Activated naive CD4-positive, alpha-beta T cell treated with anti-CD3 and anti-CD28 coated beads, Interleukin-2, amount 10 ng/mL, durations not matched to agents 7 days and 5 days (primary cell): Measurements from ENCODE around the gene TAAR9.

Source experiments
- CTCF ChIA-PET: fragments of 350-600 bp; sonication (Branson Sonifier 250); formaldehyde crosslinking; loops from one replicate; lab custom pipeline; 2021; ENCODE audit warnings: antibody characterized with exemption; lab: Charles Lee
- DNase-seq: peaks from one replicate; pipeline ENCODE4 v3.0.0-alpha.2; 2020
- H3K27ac Mint-ChIP-seq: one replicate; pipeline ENCODE4 v1.8.0; 2021; ENCODE audit warnings: mild to moderate bottlenecking, moderate library complexity, mixed read lengths
- H3K27me3 Mint-ChIP-seq: one replicate; pipeline ENCODE4 v1.8.0; 2021; ENCODE audit warnings: mild to moderate bottlenecking, mixed read lengths
- H3K36me3 Mint-ChIP-seq: one replicate; pipeline ENCODE4 v1.8.0; 2021; ENCODE audit warnings: mixed read lengths
- H3K4me1 Mint-ChIP-seq: one replicate; pipeline ENCODE4 v1.8.0; 2021; ENCODE audit warnings: mixed read lengths
- H3K4me3 Mint-ChIP-seq: one replicate; pipeline ENCODE4 v1.8.0; 2021; ENCODE audit warnings: mild to moderate bottlenecking, moderate library complexity, mixed read lengths
- H3K9me3 Mint-ChIP-seq: one replicate; pipeline ENCODE4 v1.8.0; 2021; ENCODE audit warnings: mixed read lengths

The TAAR9 gene, protein sequence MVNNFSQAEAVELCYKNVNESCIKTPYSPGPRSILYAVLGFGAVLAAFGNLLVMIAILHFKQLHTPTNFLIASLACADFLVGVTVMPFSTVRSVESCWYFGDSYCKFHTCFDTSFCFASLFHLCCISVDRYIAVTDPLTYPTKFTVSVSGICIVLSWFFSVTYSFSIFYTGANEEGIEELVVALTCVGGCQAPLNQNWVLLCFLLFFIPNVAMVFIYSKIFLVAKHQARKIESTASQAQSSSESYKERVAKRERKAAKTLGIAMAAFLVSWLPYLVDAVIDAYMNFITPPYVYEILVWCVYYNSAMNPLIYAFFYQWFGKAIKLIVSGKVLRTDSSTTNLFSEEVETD

DNA sequence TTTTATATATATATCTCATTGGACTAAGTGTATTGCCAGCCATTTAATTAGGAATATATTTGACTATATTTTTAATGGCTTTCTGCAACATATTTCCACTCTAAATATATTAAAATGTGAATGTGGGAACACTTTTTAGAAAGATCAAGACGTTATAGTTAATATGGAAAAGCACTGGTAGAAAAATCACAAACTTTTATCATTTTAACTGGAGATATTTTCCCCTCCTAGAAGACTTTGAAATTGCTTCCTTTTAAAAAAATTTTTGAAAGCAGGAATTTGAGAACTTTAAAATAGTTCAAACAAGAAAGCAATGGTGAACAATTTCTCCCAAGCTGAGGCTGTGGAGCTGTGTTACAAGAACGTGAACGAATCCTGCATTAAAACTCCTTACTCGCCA lies at the start of gene TAAR9:
TAAR9 (plus strand) TSS at position 301 of the 400 bp plus-strand sequence; CDS start at position 314, 13 bp downstream.
- no peaks in the 10 kb centered on the region for H3K36me3 Mint-ChIP-seq
- CTCF ChIA-PET, result interaction anchor here (0.8 kb wide), 1 partner anchor 42 kb away, joined by 3 read pairs; no protein-coding TSS in a partner anchor
- H3K27ac Mint-ChIP-seq, result no peak within 1 kb of the TSS

DNA sequence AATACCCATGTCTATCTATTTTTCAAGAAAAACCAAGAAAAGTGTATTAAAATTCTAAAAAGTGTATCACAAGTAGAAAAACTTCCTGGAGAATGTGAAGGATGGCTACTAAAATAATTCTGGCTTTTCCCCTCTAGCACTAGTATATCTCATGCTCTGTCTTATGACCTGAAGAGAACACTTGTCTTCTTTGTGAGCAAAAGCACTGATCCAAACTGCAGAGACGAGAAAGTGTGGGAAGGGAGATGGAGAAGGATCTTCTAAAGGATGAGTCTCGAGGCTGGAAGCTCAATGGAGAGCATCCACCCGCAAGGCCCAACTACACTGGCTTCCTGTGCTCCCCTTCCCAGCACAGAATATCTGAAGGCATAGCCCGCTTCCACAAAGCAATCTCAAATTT lies 48.7 kb upstream of the TAAR9 start:
- peaks cover 11% of the 10 kb centered on the region for H3K4me1 Mint-ChIP-seq
- H3K9me3 Mint-ChIP-seq, result peaks cover 1% of the 10 kb centered on the region
- CTCF ChIA-PET, result interaction anchor here (1.2 to 8.3 kb wide), 2 partner anchors 209 to 210 kb away, joined by 5 to 117 read pairs; no protein-coding TSS in a partner anchor
- H3K27me3 Mint-ChIP-seq, result no peaks in the 10 kb centered on the region
- no peak for DNase-seq
- H3K36me3 Mint-ChIP-seq, result peaks cover 10% of the 10 kb centered on the region
- no peak overlapping the region for H3K4me3 Mint-ChIP-seq
- no peak overlapping the region for H3K27ac Mint-ChIP-seq

More for the DNA sequence above, at the start of gene TAAR9:
- DNase-seq, result no peak
- Mint-ChIP-seq H3K9me3 (no peaks in the 10 kb centered on the region), H3K4me1 (no peaks in the 10 kb centered on the region), H3K27me3 (peaks cover 5% of the 10 kb centered on the region), H3K4me3 (no peak within 1 kb of the TSS)

DNA sequence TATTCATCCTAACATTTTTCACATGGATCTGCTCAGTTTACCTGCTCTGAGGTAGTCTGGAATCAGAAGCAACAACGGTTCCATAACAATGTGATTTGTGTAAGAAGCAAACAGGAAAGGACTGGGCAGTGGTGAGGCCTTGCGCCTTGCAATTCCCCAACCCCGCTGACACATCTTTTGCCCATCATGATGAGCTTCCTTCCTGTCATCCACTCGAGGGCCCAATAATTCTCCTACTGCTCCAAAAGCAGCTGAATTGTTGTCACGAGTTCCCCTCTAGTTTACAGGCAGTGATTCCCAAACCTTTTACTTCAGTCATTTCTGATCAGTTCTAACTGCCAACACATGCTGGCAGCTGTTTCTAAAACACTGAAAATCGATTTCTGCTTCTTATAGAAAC lies 48.1 kb upstream of the TAAR9 start:
- peaks cover 17% of the 10 kb centered on the region for H3K4me1 Mint-ChIP-seq
- H3K36me3 Mint-ChIP-seq, result peaks cover 16% of the 10 kb centered on the region
- H3K9me3 Mint-ChIP-seq, result peaks cover 1% of the 10 kb centered on the region
- CTCF ChIA-PET, result interaction anchor here (1.2 kb wide), 1 partner anchor 210 kb away, joined by 5 read pairs; no protein-coding TSS in a partner anchor
- H3K4me3 Mint-ChIP-seq, result no peak overlapping the region
- H3K27me3 Mint-ChIP-seq, result no peaks in the 10 kb centered on the region
- no peak for DNase-seq
- no peak overlapping the region for H3K27ac Mint-ChIP-seq

DNA sequence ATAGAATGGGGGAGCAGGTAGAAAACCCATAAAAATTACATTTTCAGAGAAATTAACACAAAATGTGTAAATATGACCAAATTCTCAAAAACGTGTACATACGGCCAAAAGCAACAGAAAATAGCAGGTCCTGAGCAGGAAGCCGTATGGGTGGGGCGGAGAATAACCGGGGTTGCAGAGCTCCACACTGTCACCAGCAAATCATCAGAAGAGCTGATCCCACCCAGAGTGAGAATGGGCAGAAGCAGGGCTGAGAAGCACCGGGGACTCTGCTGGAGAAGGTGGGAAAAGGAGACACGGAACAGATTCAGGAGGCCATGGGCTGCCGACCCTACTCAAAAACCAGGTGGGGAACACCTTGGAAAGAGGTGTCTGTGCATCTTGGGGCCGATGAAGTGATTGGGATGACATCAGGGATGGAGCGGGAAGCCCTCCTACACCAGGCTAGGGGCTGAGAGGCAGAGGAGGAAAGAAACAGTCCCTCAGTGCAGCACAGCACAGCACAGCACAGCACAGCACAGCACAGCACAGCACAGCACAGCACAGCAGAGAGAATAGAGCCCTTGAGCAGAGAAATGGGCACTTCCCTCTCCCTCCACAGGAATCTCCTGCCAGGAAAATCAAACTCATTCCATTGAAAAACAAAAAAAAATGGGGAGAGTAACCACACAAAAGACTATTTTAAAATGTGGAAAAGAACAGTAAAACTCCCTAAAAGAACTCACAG lies 47.4 kb upstream of the TAAR9 start:
- CTCF ChIA-PET, result interaction anchor here (1.2 kb wide), 1 partner anchor 211 kb away, joined by 5 read pairs; no protein-coding TSS in a partner anchor
- H3K36me3 Mint-ChIP-seq, result peaks cover 19% of the 10 kb centered on the region
- H3K27ac Mint-ChIP-seq, result no peak overlapping the region
- H3K4me1 Mint-ChIP-seq, result peaks cover 23% of the 10 kb centered on the region
- no peaks in the 10 kb centered on the region for H3K27me3 Mint-ChIP-seq
- DNase-seq, result no peak
- H3K9me3 Mint-ChIP-seq, result peaks cover 1% of the 10 kb centered on the region
- H3K4me3 Mint-ChIP-seq, result no peak overlapping the region

DNA sequence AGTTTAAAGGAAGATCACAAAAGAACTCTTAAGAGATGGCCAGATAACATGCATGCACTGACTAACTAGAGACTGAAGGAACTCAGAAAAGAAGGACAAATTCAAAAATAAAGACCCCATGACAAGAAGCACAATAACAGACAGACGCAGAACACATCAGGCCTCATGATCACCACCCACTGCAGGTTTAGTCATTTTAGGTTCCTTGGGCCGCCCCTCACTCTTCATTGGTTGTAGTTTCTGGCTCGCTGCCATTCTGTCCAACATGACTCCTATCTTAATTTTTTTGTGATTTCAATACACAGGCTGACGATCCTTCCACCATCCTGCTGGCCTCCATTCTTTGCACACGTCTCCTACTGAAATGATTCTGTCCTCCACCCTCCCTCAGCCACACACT lies 46.8 kb upstream of the TAAR9 start:
- H3K36me3 Mint-ChIP-seq, result peaks cover 19% of the 10 kb centered on the region
- H3K9me3 Mint-ChIP-seq, result peaks cover 1% of the 10 kb centered on the region
- no peak overlapping the region for H3K4me3 Mint-ChIP-seq
- no peaks in the 10 kb centered on the region for H3K27me3 Mint-ChIP-seq
- H3K27ac Mint-ChIP-seq, result no peak overlapping the region
- DNase-seq, result no peak
- CTCF ChIA-PET, result no interaction called here
- H3K4me1 Mint-ChIP-seq, result peaks cover 28% of the 10 kb centered on the region

DNA sequence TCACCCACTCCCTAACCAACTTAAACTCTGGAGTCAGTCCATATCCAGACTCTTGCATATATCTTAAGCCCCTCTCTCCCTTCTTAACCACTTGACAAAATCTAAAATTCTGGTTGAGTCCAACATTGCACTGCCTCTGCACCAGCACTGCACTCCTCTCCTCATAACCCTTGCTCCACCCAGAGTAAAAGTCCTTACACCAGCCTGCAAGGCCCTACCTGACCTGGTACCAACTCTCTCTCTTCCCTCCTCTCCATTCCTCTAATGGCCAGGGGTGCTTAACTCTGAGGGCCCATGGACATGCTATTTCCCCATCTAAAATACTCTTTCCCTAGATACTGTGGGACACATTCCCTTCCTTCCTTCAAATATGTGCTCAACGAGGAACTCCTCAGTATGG lies 46.2 kb upstream of the TAAR9 start:
- DNase-seq, result no peak
- Mint-ChIP-seq H3K27me3 (no peaks in the 10 kb centered on the region), H3K4me3 (no peak overlapping the region), H3K9me3 (peaks cover 1% of the 10 kb centered on the region), H3K4me1 (peaks cover 31% of the 10 kb centered on the region), H3K36me3 (peaks cover 21% of the 10 kb centered on the region), H3K27ac (no peak overlapping the region)
- CTCF ChIA-PET, result no interaction called here

DNA sequence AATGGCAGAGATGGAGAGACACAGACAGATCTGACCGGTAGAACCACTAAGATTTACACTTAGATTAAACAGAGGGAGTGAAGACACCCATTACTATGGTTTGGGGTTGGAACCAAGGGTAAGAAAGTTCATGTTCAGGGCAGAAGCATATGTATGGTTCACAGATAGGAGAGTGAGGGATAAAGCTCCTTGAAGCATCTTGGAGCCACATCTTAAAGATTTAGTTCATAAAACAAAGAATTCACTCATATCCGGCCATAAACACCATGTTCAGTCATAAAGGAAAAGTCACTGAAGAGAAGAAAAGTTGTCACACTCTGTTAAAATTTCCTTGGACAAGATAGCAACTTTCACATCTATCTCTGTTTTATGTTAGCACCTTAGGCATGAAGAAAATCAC lies 43.1 kb upstream of the TAAR9 start:
- CTCF ChIA-PET, result interaction anchor here (1.2 to 3.0 kb wide), 3 partner anchors 11 to 215 kb away, joined by 3 to 12 read pairs (median 11); no protein-coding TSS in a partner anchor
- Mint-ChIP-seq H3K36me3 (peaks cover 40% of the 10 kb centered on the region), H3K9me3 (peaks cover 1% of the 10 kb centered on the region), H3K27ac (no peak overlapping the region), H3K4me1 (peaks cover 26% of the 10 kb centered on the region), H3K27me3 (no peaks in the 10 kb centered on the region), H3K4me3 (no peak overlapping the region)
- no peak for DNase-seq

DNA sequence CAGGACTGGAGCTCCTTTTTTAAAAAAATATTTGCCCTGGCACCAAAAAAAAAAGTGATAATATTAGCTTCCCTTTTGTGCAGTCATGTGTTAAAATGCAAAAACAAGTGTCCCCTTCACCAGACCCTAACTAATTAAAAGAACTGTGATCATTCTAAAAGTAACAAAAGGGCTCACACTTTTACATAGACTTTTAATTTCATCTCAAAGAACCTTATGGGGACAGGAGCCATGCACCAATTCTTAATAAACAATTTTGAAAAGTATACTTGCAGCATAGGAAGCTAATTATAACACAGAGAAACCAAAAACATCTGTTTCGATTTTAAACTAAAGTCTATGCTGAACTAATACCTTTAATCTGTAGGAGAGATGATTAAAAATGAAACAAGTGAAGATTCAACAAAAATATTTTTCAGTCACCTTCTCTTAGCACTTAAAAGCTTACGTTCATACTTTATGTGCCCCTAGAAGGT lies 42.4 kb upstream of the TAAR9 start:
- Mint-ChIP-seq H3K36me3 (peaks cover 45% of the 10 kb centered on the region), H3K4me3 (no peak overlapping the region), H3K27ac (peak overlapping the region; percentile 4), H3K27me3 (no peaks in the 10 kb centered on the region), H3K9me3 (peaks cover 1% of the 10 kb centered on the region), H3K4me1 (peaks cover 26% of the 10 kb centered on the region)
- CTCF ChIA-PET, result interaction anchor here (1.2 to 3.0 kb wide), 4 partner anchors 11 to 216 kb away, joined by 3 to 12 read pairs (median 7); no protein-coding TSS in a partner anchor
- no peak for DNase-seq

DNA sequence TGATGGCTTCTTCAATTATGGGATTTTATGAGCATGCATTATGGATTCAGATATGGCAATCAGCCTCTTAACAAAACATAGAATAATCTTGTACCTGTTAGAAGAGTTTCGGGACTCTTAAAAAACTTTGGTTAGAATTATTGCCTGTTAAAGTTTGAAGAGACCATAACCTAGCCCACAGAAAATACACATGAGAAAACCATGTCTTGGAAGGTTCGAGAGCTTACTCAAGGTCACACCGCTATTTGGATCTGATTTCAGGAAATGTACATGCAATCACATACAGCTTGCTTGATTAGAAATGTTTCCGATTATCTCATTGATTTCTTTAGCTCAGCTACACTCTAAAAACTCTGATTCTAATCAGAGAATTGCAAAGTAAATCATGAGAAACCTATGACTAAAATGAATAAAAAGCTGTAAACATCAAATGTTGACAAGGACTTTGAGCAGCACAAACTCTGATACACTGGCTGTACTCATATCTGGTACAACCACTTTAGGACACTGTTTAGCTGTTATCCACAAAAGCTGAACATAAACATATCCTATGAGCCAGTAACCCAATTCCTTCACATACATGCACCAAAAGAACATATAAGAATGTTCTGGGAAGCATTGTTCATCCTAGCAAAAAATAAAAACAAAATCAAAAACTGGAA lies 41.4 kb upstream of the TAAR9 start:
- H3K27me3 Mint-ChIP-seq, result no peaks in the 10 kb centered on the region
- no peak for DNase-seq
- H3K36me3 Mint-ChIP-seq, result peaks cover 50% of the 10 kb centered on the region
- peaks cover 1% of the 10 kb centered on the region for H3K9me3 Mint-ChIP-seq
- H3K4me3 Mint-ChIP-seq, result no peak overlapping the region
- CTCF ChIA-PET, result interaction anchor here (0.5 to 3.0 kb wide), 8 partner anchors 12 to 1435 kb away, joined by 3 to 12 read pairs (median 3); partner anchors contain the start of gene STX7
- H3K27ac Mint-ChIP-seq, result no peak overlapping the region
- peaks cover 26% of the 10 kb centered on the region for H3K4me1 Mint-ChIP-seq

DNA sequence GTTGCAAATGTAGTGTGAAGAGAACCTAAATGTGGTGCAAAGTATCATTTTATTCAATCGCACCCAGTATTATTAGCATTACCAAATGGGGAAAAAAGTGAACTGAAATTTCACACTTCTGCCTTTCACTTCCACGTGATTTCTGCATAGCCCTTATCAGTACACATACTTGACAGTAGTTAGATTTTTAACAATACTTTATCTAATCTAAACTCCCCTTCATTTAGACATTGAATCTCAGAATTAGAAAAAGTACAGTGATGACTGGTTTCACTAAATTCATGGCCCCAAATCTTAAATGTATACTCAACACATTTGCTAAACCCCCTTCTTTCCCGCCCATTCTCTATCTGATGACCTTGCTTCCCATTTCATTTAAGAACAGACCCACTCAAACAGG lies 39.4 kb upstream of the TAAR9 start:
- H3K9me3 Mint-ChIP-seq, result peaks cover 1% of the 10 kb centered on the region

DNA sequence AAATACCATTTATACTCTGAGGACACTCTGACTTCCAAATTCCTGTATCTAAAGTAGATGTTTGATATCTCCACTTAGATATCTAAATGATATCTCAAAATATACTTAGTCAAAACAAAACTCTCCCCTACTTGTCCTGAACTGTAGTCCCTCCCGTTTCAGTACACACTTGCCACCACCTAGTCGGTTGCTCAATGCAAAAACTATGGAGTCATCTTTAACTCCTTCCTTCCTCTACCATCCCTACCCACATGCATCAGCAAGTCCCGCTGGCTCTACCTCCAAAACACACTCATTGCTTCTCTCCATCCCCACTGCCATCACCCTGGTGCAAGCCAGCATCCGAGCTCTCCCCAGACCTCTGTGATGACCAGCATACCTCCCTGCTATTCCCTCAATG lies 38.3 kb upstream of the TAAR9 start:
- no peaks in the 10 kb centered on the region for H3K27me3 Mint-ChIP-seq
- no peak overlapping the region for H3K4me3 Mint-ChIP-seq
- peaks cover 18% of the 10 kb centered on the region for H3K4me1 Mint-ChIP-seq
- no peaks in the 10 kb centered on the region for H3K9me3 Mint-ChIP-seq
- H3K27ac Mint-ChIP-seq, result no peak overlapping the region
- no peak for DNase-seq
- CTCF ChIA-PET, result interaction anchor here (1.0 to 1.2 kb wide), 2 partner anchors 13 to 220 kb away, joined by 3 to 4 read pairs; partner anchors contain the start of gene STX7
- peaks cover 39% of the 10 kb centered on the region for H3K36me3 Mint-ChIP-seq

More for the DNA sequence above, 39.4 kb upstream of the TAAR9 start:
- CTCF ChIA-PET, result no interaction called here
- Mint-ChIP-seq H3K27ac (no peak overlapping the region), H3K36me3 (peaks cover 46% of the 10 kb centered on the region), H3K4me1 (peaks cover 24% of the 10 kb centered on the region), H3K27me3 (no peaks in the 10 kb centered on the region), H3K4me3 (no peak overlapping the region)
- no peak for DNase-seq

DNA sequence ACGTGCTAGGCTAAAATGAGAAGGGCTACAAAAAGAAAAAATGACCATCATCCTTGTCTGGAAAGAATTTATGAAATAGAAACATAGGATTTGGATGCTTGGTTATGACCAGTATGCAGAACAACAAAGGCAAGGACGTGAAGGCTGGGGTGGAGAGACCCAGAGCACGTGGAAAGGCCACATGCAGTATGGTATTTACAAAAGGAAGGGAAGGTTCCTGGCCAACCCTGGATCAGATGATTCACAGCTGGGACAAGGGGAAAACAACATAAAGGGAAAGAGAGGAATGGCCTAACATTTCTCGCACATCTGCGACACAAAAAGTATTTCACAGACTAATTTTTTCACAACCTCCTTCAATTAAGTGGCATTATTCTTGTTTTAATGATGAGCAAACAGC lies 33.3 kb upstream of the TAAR9 start:
- H3K27me3 Mint-ChIP-seq, result no peaks in the 10 kb centered on the region
- CTCF ChIA-PET, result no interaction called here
- no peak for DNase-seq
- no peak overlapping the region for H3K27ac Mint-ChIP-seq
- no peaks in the 10 kb centered on the region for H3K9me3 Mint-ChIP-seq
- H3K4me1 Mint-ChIP-seq, result no peaks in the 10 kb centered on the region
- peaks cover 21% of the 10 kb centered on the region for H3K36me3 Mint-ChIP-seq
- H3K4me3 Mint-ChIP-seq, result no peak overlapping the region

DNA sequence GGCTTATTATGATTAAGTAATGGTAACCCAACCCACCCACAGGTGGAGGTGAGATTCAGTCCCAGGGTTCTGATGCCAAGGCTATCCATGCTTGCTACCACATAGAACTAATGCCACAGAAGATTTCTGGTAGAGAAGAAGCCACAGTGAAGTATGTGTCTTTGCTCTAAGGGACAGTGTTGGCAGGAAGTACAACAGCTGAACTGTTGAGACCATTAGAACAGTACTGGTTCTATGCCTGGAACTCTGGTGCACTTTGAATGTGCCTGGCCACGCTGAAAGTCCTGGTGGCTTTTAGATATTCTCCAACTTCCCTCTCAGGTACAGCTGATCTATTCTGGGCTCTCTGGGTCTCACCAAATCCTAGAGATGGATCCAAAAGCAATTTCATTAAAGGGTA lies 32.9 kb upstream of the TAAR9 start:
- Mint-ChIP-seq H3K27me3 (no peaks in the 10 kb centered on the region), H3K4me3 (no peak overlapping the region), H3K36me3 (peaks cover 17% of the 10 kb centered on the region), H3K27ac (no peak overlapping the region), H3K4me1 (no peaks in the 10 kb centered on the region), H3K9me3 (no peaks in the 10 kb centered on the region)
- CTCF ChIA-PET, result no interaction called here
- DNase-seq, result no peak

DNA sequence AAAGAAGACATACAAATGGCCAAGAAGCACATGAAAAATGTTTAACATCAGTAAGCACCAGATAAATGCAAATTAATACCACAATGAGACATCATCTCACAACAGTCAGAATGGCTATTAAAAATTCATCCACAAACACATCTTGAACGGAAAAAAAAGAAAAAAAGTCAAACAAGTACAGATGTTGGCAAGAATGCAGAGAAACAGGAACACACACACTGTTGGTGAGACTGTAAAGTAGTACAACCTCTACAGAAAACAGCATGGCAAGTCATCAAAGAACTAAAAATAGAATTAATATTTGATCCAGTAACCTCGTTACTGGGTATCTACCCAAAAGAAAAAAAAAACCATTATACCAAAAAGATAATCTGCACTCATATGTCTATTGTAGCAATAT lies 31.6 kb upstream of the TAAR9 start:
- Mint-ChIP-seq H3K36me3 (peaks cover 10% of the 10 kb centered on the region), H3K4me1 (peaks cover 11% of the 10 kb centered on the region), H3K27ac (no peak overlapping the region), H3K27me3 (no peaks in the 10 kb centered on the region), H3K4me3 (no peak overlapping the region), H3K9me3 (no peaks in the 10 kb centered on the region)
- CTCF ChIA-PET, result no interaction called here
- no peak for DNase-seq
